Measurements from ENCODE around the gene FCRL1.

Gene FCRL1

GRCh38 chr1:157844089-157844830, 24.3 kb upstream of the FCRL1 start:
- no peak overlapping the region for H3K27ac ChIP-seq
- no peak for TF ChIP-seq CTCF (IDR thresholded peaks at IDR 0.05)
- no peak for TF ChIP-seq ZFX (IDR thresholded peaks at IDR 0.05; ENCODE audit: borderline replicate concordance)

GRCh38 chr1:157842939-157843338, 23.0 kb upstream of the FCRL1 start:
- no peak overlapping the region for H3K27ac ChIP-seq
- no peak for TF ChIP-seq CTCF (IDR thresholded peaks at IDR 0.05)

- TF ChIP-seq CTCF (IDR thresholded peaks at IDR 0.05) = no peak
- no peak for TF ChIP-seq ZFX (IDR thresholded peaks at IDR 0.05; ENCODE audit: borderline replicate concordance)
- no peak within 1 kb of the TSS for H3K27ac ChIP-seq
Measured at GRCh38 chr1:157841708-157842107, 21.8 kb upstream of the FCRL1 start, which contains the start of gene CD5L. Gene CD5L, minus strand, starts transcription at chr1:157841808. Its CDS starts 107 bp downstream, at chr1:157841701.

GRCh38 chr1:157838966-157839365, 19.0 kb upstream of the FCRL1 start:
- H3K27ac ChIP-seq = no peak overlapping the region
- TF ChIP-seq ZFX (IDR thresholded peaks at IDR 0.05; ENCODE audit: borderline replicate concordance) = no peak
- no peak for TF ChIP-seq CTCF (IDR thresholded peaks at IDR 0.05)

GRCh38 chr1:157834430-157834829, 14.5 kb upstream of the FCRL1 start:
- no peak for TF ChIP-seq ZFX (IDR thresholded peaks at IDR 0.05; ENCODE audit: borderline replicate concordance)
- no peak overlapping the region for H3K27ac ChIP-seq

- TF ChIP-seq CTCF (IDR thresholded peaks at IDR 0.05) (no peak), ZFX (IDR thresholded peaks at IDR 0.05; ENCODE audit: borderline replicate concordance) (no peak)
- H3K27ac ChIP-seq = no peak overlapping the region
Measured at GRCh38 chr1:157833145-157833544, 13.2 kb upstream of the FCRL1 start.

- TF ChIP-seq CTCF (IDR thresholded peaks at IDR 0.05) = no peak
- no peak for TF ChIP-seq ZFX (IDR thresholded peaks at IDR 0.05; ENCODE audit: borderline replicate concordance)
- no peak overlapping the region for H3K27ac ChIP-seq
Measured at GRCh38 chr1:157831968-157832626, 12.2 kb upstream of the FCRL1 start.

Measured in 22Rv1 (cell line).